CD4-positive, CD25-positive, alpha-beta regulatory T cell (primary cell): ENCODE data around the gene PVALEF. TPM values are rescaled to one million over a fixed set of nuclear protein-coding genes. Genes with fewer than 3 reads are reported as not detected.
"Not testable (repeated sequence)": the region's sequence is repeated elsewhere in the genome, so short reads cannot be mapped to it uniquely, and the experiment has no call there.

Experiments
- ATAC-seq, 2 donors: fragments of 150-1000 bp; cut with Tn5 transposase; one replicate each; pipeline ENCODE4 v1.10.0; 2021; ENCODE audit warnings: low read depth in 2 of 2, moderate number of reproducible peaks in 2 of 2, moderate library complexity in 1 of 2
- DNase-seq, 3 donors: peaks; one replicate each; pipeline versions ENCODE4 v3.0.0 to v3.0.0-alpha.2; 2012 to 2022; ENCODE audit warnings: mixed read lengths in 1 of 3
- H3K27ac ChIP-seq: one replicate; pipeline ENCODE4 v1.7.0; 2013; ENCODE audit warnings: mild to moderate bottlenecking, low read length; ENCODE audit not compliant: insufficient read depth, poor library complexity, severe bottlenecking
- H3K27me3 ChIP-seq: one replicate; pipeline ENCODE4 v1.7.0; 2013; ENCODE audit warnings: low read length; ENCODE audit not compliant: control insufficient read depth, insufficient read depth
- H3K36me3 ChIP-seq: one replicate; pipeline ENCODE4 v1.7.0; 2013; ENCODE audit warnings: mild to moderate bottlenecking, low read length, moderate library complexity; ENCODE audit not compliant: control insufficient read depth, insufficient read depth
- H3K4me1 ChIP-seq: 2 replicates; pipeline ENCODE4 v1.7.0; 2013; ENCODE audit warnings: mild to moderate bottlenecking, low read length; ENCODE audit not compliant: insufficient read depth, control insufficient read depth, poor library complexity, severe bottlenecking
- H3K4me3 ChIP-seq: one replicate; pipeline ENCODE4 v1.7.0; 2013; ENCODE audit warnings: low read depth, mild to moderate bottlenecking, low read length, moderate library complexity
- H3K9me3 ChIP-seq, 2 experiments: 1 replicate in 1 of 2; 2 replicates in 1 of 2; pipeline ENCODE4 v1.7.0; 2013; ENCODE audit warnings: low read length in 2 of 2, mild to moderate bottlenecking in 1 of 2, moderate library complexity in 1 of 2; ENCODE audit not compliant: control insufficient read depth in 2 of 2
- H3K27ac Mint-ChIP-seq, 3 donors: one replicate each; pipeline ENCODE4 v1.8.0; 2020 to 2022; ENCODE audit warnings: mild to moderate bottlenecking in 3 of 3, mixed read lengths in 3 of 3, moderate library complexity in 2 of 3
- H3K27me3 Mint-ChIP-seq: one replicate; pipeline ENCODE4 v1.8.0; 2022; ENCODE audit warnings: mild to moderate bottlenecking, mixed read lengths
- H3K36me3 Mint-ChIP-seq: one replicate; pipeline ENCODE4 v1.8.0; 2020; ENCODE audit warnings: mixed read lengths
- H3K4me1 Mint-ChIP-seq, 4 donors: one replicate each; pipeline ENCODE4 v1.8.0; 2020 to 2022; ENCODE audit warnings: mixed read lengths in 4 of 4, mild to moderate bottlenecking in 1 of 4
- H3K4me3 Mint-ChIP-seq, 4 donors: one replicate each; pipeline ENCODE4 v1.8.0; 2020 to 2022; ENCODE audit warnings: mild to moderate bottlenecking in 4 of 4, mixed read lengths in 4 of 4, moderate library complexity in 3 of 4
- H3K9me3 Mint-ChIP-seq, 7 donors: one replicate each; pipeline ENCODE4 v1.8.0; 2020 to 2022; ENCODE audit warnings: mixed read lengths in 7 of 7, mild to moderate bottlenecking in 3 of 7, moderate library complexity in 2 of 7
- polyA plus RNA-seq, 4 donors: library from polyadenylated mRNA; unstranded; fragments of 300-500 nt; fragmentation: Illumina TruSeq; gene quantifications; one replicate each; pipeline ENCODE4 v1.2.3, GENCODE V29; 2021
- total RNA-seq: library from RNA; stranded (reverse); gene quantifications from one replicate; pipeline ENCODE4 v1.2.3, GENCODE V29; 2022

PVALEF gene
- total and polyA plus RNA-seq, 5 donors from 2014 or later, result not detected

DNA sequence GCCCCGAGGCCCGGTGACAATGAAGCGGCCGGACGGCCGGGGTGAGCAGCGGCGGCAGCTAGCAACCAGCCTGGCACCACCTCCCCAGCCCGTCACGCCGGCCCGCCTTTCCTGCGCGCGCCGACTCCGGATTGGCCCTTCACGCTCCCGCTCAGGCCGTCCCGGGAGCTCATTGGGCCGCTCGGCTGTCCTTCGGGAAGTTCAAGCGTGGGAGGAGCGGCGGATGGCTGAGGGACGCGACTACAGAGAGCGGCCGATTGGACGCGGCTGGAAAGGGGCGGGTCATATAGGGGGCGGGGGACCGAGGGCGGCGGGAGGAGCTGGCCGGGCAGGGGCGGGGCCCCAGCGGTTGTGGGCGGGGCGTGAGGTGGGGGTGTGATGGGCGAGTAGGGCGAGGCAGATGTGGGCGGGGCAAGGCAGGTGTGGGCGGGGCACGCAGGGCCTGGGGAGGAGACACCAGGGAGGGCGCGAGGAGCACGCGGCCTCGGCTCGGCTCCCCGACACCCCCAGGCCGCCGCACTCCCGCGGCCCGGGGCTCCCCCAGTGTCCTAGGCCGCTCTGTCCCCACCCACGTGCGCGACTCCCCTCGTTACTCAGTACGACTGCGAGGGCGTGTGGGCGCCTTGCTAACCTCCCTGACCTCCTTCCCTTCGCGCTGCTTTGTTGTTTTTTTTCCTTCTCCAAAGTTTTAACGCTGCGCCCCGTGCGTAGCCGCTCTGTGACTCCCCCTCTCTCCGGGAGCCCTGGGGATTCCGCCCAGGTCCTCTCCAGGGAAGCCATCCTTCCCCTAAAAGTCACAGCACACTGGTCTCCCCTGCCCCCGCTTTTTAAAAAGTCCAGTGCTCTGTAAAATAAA, 57.8 kb downstream of the PVALEF start, which contains the start of gene CEP131:
TSS of gene CEP131 (minus strand) at position 60 of the 856 bp plus-strand sequence. CDS start 2,909 bp downstream, outside the sequence.
- H3K27ac ChIP-seq, result no peak within 1 kb of the TSS

DNA sequence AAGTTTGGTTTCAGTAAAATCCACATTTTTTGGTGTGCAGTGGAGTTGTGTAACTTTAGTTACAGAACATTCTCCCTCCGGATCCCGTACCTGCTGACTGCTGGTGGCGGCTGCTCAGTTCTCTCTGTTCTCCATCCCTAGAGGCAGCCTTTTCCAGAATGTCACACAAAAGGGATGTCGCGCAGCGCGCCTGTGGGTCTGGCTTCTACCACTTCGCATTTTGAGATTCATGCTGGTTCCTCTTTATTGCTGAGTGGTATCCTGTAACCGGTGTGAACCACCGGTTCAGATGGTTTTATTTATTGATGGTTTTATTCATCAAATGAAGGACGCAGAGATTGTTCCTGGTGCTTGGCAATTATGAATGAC, 58.4 kb downstream of the PVALEF start:
- H3K36me3 Mint-ChIP-seq, result peaks cover 5% of the 10 kb centered on the region
- Histone ChIP-seq H3K4me1 (peaks cover 23% of the 10 kb centered on the region), H3K27ac (no peak overlapping the region), H3K27me3 (no peaks in the 10 kb centered on the region), H3K4me3 (no peak overlapping the region), H3K36me3 (no peaks in the 10 kb centered on the region), H3K9me3 (no peaks in the 10 kb centered on the region)
- peak overlapping the region; percentile 69 to 92 (median 88) for H3K4me3 Mint-ChIP-seq
- ATAC-seq, result no peak
- peaks cover 0 to 25% (median 12%) of the 10 kb centered on the region in 4 donors for H3K4me1 Mint-ChIP-seq
- no peak for DNase-seq
- H3K27me3 Mint-ChIP-seq, result no peaks in the 10 kb centered on the region
- H3K9me3 Mint-ChIP-seq, result no peaks in the 10 kb centered on the region
- H3K27ac Mint-ChIP-seq, result peak overlapping the region; percentile 42 to 74 (median 60)

More for the DNA sequence above, 57.8 kb downstream of the PVALEF start, which contains the start of gene CEP131:
- peak; percentile 96 to 98 for ATAC-seq
- Histone ChIP-seq H3K36me3 (no peaks in the 10 kb centered on the region), H3K9me3 (no peaks in the 10 kb centered on the region), H3K27me3 (no peaks in the 10 kb centered on the region), H3K4me3 (no peak within 1 kb of the TSS), H3K4me1 (peaks cover 23% of the 10 kb centered on the region)
- Mint-ChIP-seq H3K27me3 (no peaks in the 10 kb centered on the region), H3K36me3 (peaks cover 1% of the 10 kb centered on the region), H3K27ac (peak within 1 kb of the TSS; percentile 42 to 74 (median 60)), H3K9me3 (no peaks in the 10 kb centered on the region), H3K4me3 (peak within 1 kb of the TSS; percentile 80 to 95 (median 88)), H3K4me1 (peaks cover 0 to 24% (median 12%) of the 10 kb centered on the region in 4 donors)
- DNase-seq, result peak; percentile 98 to 99 (median 99)

DNA sequence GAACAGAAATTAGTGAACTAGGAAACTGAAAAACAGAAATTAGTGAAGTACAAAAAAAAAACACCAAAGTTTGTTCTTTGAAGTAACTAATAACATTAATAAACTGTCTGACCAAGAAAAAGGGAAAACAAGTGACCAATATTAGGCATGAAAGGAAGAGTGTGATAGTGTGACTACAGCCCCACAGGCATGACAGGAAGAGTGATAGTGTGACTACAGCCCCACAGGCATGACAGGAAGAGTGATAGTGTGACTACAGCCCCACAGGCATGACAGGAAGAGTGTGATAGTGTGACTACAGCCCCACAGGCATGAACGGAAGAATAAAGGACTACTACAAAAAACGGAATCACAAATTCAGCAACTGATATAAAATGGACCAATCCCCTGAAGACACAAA, 62.3 kb downstream of the PVALEF start:
- H3K27me3 Mint-ChIP-seq, DNase-seq, H3K27me3 ChIP-seq, H3K9me3 Mint-ChIP-seq, H3K4me1 ChIP-seq, ATAC-seq, H3K9me3 ChIP-seq, H3K4me3 ChIP-seq, H3K27ac ChIP-seq: not testable (repeated sequence)
- peak overlapping the region in 2 of 3 donors; percentile 4 to 27 for H3K27ac Mint-ChIP-seq
- peak overlapping the region in 1 of 4 donors; percentile 33 for H3K4me3 Mint-ChIP-seq
- peaks cover 18% of the 10 kb centered on the region for H3K36me3 Mint-ChIP-seq
- H3K4me1 Mint-ChIP-seq, result peaks cover 0 to 21% (median 14%) of the 10 kb centered on the region in 4 donors
- H3K36me3 ChIP-seq, result peaks cover 16% of the 10 kb centered on the region

DNA sequence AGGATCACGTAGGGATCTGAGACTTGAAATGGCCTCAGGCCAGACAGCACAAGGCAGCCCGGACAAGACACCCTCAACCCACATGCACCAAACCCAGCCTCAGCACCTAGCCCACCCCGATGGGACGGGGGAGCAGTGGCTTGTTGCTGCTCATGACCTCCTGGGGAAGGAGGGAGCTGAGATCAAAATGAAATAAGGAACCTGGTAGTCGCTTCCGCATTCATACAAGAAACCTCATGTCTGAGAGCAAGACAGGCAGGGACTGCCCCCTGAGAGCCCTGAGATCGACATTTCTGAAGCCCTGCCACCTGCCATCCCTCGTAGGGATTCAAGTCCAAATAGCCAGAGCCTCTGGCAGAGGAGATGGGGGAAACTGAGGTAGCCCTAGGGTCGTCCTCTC, 63.1 kb downstream of the PVALEF start:
- H3K27ac Mint-ChIP-seq, result no peak overlapping the region
- Histone ChIP-seq H3K4me1 (peaks cover 7% of the 10 kb centered on the region), H3K27ac (no peak overlapping the region), H3K36me3 (peaks cover 17% of the 10 kb centered on the region), H3K27me3 (no peaks in the 10 kb centered on the region), H3K9me3 (no peaks in the 10 kb centered on the region), H3K4me3 (no peak overlapping the region)
- peak in 1 of 2 donors; percentile 35 for ATAC-seq
- no peaks in the 10 kb centered on the region for H3K9me3 Mint-ChIP-seq
- H3K36me3 Mint-ChIP-seq, result peaks cover 18% of the 10 kb centered on the region
- H3K27me3 Mint-ChIP-seq, result no peaks in the 10 kb centered on the region
- H3K4me3 Mint-ChIP-seq, result no peak overlapping the region
- H3K4me1 Mint-ChIP-seq, result peaks cover 0 to 20% (median 12%) of the 10 kb centered on the region in 4 donors
- DNase-seq, result no peak

DNA sequence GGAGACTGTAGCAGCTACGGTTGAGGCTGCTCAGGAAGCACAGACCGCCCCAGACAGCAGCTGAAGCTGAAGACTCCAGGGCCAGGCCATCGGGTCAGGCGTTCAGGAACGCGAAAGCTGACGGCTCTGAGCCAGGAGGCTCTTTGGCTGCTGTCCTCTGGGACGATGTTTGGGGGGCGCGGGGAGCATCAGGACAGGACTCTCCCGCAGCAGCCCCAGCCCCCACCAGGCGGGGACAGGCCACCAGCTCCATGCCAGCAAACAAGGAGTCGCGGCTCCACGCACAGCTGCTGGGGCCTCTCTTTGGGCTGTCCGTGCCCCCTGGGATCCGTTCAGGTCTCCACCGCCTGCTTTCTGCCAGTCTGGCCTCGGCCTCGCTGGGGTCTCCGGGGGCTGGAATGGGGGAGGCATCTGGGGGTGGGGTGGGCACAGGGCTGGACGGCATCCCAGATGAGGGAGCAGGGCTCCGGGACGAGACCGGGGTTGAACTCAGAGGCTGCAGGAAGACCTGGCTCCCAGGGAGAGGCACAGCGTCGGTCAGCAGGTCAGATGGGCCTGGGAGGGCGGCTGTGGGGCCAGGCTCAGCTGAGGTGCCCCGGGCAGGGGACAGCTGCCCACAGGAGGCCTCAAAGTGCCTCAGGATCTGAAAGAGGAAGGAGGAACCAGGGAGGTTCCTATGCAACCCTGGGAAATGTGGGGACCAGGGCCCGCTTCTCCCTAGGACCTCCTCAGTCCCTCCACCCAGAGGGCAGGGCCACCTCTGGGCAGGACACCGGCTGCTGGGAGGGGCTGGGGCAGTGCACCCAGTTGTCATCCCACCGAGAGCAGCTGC, 63.7 kb downstream of the PVALEF start:
- peaks cover 0 to 14% (median 7%) of the 10 kb centered on the region in 4 donors for H3K4me1 Mint-ChIP-seq
- Histone ChIP-seq H3K4me3 (no peak overlapping the region), H3K27me3 (no peaks in the 10 kb centered on the region), H3K27ac (no peak overlapping the region), H3K36me3 (peaks cover 17% of the 10 kb centered on the region), H3K9me3 (no peaks in the 10 kb centered on the region), H3K4me1 (peaks cover 2% of the 10 kb centered on the region)
- ATAC-seq, result no peak
- H3K4me3 Mint-ChIP-seq, result no peak overlapping the region
- H3K27me3 Mint-ChIP-seq, result no peaks in the 10 kb centered on the region
- H3K36me3 Mint-ChIP-seq, result peaks cover 18% of the 10 kb centered on the region
- DNase-seq, result no peak
- H3K27ac Mint-ChIP-seq, result no peak overlapping the region
- no peaks in the 10 kb centered on the region for H3K9me3 Mint-ChIP-seq

DNA sequence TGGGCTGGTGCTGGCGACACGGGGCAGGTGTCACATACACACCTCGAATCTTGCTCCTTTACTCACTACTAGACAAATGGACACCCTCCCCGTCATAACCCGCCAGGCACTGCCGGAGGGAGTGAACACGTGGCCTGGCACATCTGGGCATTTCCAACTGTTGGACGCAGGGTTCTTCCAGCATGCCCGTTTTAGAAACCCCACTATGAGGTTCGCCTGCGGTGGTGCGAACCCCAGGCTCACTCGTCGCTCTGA, 64.3 kb downstream of the PVALEF start:
- Histone ChIP-seq H3K4me1 (peaks cover 2% of the 10 kb centered on the region), H3K27ac (no peak overlapping the region), H3K9me3 (no peaks in the 10 kb centered on the region), H3K36me3 (peaks cover 17% of the 10 kb centered on the region), H3K4me3 (no peak overlapping the region), H3K27me3 (no peaks in the 10 kb centered on the region)
- no peak for DNase-seq
- H3K27me3 Mint-ChIP-seq, result no peaks in the 10 kb centered on the region
- no peak overlapping the region for H3K4me3 Mint-ChIP-seq
- no peaks in the 10 kb centered on the region for H3K9me3 Mint-ChIP-seq
- peaks cover 0 to 16% (median 9%) of the 10 kb centered on the region in 4 donors for H3K4me1 Mint-ChIP-seq
- H3K36me3 Mint-ChIP-seq, result peaks cover 19% of the 10 kb centered on the region
- ATAC-seq, result no peak
- no peak overlapping the region for H3K27ac Mint-ChIP-seq

DNA sequence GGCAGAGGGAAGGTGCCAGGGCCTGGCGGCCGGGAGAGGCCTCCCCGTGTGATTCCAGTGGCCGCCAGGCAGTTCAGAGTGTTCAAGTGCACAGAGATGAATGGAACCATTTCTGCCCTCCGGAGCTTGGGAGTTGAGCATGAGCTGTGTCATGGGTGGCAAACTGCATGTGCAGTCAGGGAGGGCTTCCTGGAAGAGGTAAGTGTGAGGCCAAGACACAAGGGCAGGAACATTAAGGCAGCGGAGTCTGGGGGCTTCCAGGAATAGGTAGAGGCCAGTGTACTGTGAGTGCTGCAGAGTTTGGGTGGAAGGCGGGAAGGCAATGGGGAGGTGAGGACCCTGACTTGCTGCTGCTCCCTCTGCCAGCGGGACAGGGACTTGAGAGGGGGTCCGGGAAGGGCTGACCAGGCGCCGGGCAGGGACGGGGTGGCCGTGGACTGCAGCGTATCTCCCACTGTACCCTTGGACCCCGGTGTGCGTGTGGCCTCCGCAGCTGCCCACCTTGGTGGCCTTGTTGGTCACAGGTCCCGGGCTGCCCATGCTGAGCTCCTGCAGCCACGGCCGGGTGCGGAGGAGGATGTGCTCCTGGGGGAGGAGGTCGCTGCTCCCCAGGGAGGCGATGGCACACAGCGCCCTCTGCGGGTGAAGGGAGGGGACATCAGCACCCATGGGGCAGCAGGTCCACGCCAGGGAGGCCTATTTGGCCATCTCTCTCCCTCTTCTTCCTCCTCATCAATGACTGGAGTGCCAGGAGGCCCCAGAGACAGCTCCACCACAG, 64.9 kb downstream of the PVALEF start:
- ATAC-seq (no peak), DNase-seq (no peak)
- H3K4me1 ChIP-seq, result peaks cover 2% of the 10 kb centered on the region
- H3K9me3 Mint-ChIP-seq, result no peaks in the 10 kb centered on the region
- H3K27me3 Mint-ChIP-seq, result no peaks in the 10 kb centered on the region
- no peaks in the 10 kb centered on the region for H3K9me3 ChIP-seq
- no peaks in the 10 kb centered on the region for H3K27me3 ChIP-seq
- no peak overlapping the region for H3K27ac ChIP-seq
- H3K4me3 ChIP-seq, result no peak overlapping the region
- peaks cover 24% of the 10 kb centered on the region for H3K36me3 Mint-ChIP-seq
- H3K36me3 ChIP-seq, result peaks cover 17% of the 10 kb centered on the region
- H3K27ac Mint-ChIP-seq, result no peak overlapping the region
- peaks cover 0 to 19% (median 14%) of the 10 kb centered on the region in 4 donors for H3K4me1 Mint-ChIP-seq
- peak overlapping the region in 1 of 4 donors; percentile 6 for H3K4me3 Mint-ChIP-seq
